ENCODE results near the gene MCM6.

MCM6 gene

DNA sequence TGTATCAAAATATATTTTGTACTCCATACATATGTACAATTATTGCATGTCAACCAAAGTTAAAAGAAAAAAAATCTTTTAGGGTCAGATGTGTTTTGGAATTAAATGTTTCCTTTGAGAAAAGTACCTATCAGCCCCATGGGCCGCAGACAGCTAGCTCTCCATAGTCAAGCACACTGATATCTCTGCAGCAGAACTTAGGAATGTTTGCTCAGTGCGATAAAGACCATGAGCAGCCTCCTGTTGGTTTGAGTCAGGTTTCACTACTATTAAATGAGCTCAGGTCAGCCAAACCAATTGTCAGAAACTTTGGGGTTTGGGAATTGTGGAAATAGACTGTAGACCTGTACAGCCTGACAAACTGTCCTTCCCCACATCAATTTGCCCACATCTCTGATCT lies 73.0 kb downstream of the MCM6 start:
- H3K27ac ChIP-seq: no peak overlapping the region
- no peak for TF ChIP-seq CTCF (conservative IDR thresholded peaks at IDR 0.05; ENCODE audit: low read depth)
- POLR2A ChIA-PET (ENCODE audit: low non-redundant PET): no interaction called here
- no peak for DNase-seq (ENCODE audit: low spot score)
- CTCF ChIA-PET: no interaction called here

DNA sequence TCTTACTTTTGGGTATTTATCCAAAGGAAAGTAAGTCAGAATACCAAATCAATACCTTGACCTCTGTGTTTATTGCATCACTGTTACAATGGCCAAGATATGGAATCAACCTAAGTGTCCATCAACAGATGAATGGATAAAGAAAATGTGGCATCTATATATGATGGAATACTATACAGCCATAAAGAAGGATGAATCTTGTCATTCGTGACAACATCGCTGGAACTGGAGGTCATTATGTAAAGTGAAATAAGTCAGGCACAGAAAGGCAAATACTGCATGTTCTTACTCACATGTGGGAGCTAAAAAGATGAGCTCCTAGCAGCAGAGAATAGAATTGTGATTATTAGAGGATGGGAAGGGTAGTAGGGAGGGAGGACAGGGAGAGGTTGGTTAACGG lies 73.9 kb downstream of the MCM6 start:
- POLR2A ChIA-PET (ENCODE audit: low non-redundant PET): no interaction called here
- TF ChIP-seq CTCF (conservative IDR thresholded peaks at IDR 0.05; ENCODE audit: low read depth): no peak
- CTCF ChIA-PET: no interaction called here
- H3K27ac ChIP-seq: no peak overlapping the region
- DNase-seq (ENCODE audit: low spot score): no peak

DNA sequence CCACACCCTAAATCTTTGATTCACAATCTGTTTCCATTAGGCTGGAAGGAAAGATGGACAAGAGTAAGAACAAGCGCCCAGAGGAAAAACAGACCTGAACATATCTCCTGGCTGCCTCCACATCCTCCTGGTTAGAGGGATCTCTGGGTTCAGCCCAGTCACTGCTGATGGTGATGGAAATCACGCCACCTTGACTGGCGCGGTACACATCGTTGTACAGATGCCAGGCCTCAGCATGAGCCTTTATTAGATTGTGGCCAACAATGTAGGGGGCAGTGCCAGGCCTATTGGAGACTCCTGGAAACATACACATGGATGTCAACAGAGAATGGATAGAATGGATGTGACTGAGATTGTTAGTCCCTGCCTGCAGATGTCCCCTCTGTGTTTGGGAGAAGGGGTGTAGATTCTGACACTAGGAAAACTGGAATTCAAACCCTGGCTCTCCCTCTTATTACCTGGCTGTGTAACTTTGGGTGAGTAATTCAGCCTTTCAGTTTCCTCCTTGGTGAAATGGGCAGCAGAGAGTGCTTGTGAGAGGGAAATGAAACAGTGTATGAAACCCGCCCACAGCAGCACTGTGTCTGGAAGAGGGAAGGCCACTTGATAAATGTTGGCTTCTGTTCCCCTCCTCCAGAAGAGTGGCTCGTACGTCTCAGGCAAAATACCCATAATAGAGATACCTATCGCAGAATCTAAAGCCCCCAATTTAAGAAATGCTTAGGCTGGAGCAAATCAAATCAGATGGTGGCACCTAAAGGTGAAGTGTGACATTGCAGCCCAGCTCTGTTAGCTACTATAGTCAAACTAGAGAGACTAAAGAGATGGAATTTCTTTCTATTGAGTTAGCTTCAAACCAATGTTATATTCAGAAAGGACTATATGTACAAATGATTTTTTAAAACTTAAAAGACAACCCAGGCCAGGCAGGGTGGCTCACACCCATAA lies 75.5 kb downstream of the MCM6 start:
- TF ChIP-seq CTCF (conservative IDR thresholded peaks at IDR 0.05; ENCODE audit: low read depth): no peak
- H3K27ac ChIP-seq: no peak overlapping the region
- POLR2A ChIA-PET (ENCODE audit: low non-redundant PET): no interaction called here
- DNase-seq (ENCODE audit: low spot score): no peak
- CTCF ChIA-PET: no interaction called here

GRCh38 chr2:135799738-135800137 lies 76.5 kb downstream of the MCM6 start:
- POLR2A ChIA-PET (ENCODE audit: low non-redundant PET): no interaction called here
- no peak overlapping the region for H3K27ac ChIP-seq
- no peak for TF ChIP-seq CTCF (conservative IDR thresholded peaks at IDR 0.05; ENCODE audit: low read depth)
- no peak for DNase-seq (ENCODE audit: low spot score)
- CTCF ChIA-PET: interaction anchor here (0.7 kb wide), 1 partner anchor 1377 kb away, joined by 3 read pairs; no protein-coding TSS in a partner anchor

- ChIA-PET POLR2A (ENCODE audit: low non-redundant PET) (no interaction called here), CTCF (interaction anchor here (0.7 to 1.1 kb wide), 2 partner anchors 7 to 1376 kb away, joined by 3 to 4 read pairs; no protein-coding TSS in a partner anchor)
- no peak for DNase-seq (ENCODE audit: low spot score)
- TF ChIP-seq CTCF (conservative IDR thresholded peaks at IDR 0.05; ENCODE audit: low read depth): no peak
- H3K27ac ChIP-seq: no peak overlapping the region
Observed at GRCh38 chr2:135798762-135799161, 77.5 kb downstream of the MCM6 start.

DNA sequence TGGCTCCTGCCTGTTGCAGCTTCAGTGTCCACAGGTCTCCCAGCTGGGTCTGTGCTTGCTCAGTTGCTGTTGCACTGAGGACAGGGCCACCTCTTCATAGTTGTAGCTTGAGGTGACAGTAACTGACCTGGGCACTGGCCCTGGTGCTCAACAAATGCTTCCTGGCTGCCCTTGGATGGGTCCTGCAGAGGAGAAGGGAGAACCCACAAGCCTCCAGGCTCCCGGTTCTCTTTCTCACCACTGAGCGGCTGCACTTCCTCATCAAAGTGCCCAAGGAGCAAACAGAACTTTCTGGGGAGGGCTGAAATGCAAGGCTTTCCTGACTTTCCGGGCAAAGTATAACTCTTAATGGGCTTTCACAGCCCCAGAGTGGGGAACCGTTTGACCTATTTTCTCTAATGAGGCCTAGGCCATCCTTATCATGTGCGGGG lies 78.0 kb downstream of the MCM6 start:
- peak overlapping the region; percentile 39; the same call in 1 of the 2 replicates for H3K27ac ChIP-seq
- no peak for DNase-seq (ENCODE audit: low spot score)
- ChIA-PET CTCF (interaction anchor here (0.7 to 1.4 kb wide), 5 partner anchors 8 to 26 kb away, joined by 4 to 5 read pairs (median 4); no protein-coding TSS in a partner anchor), POLR2A (ENCODE audit: low non-redundant PET) (no interaction called here)
- no peak for TF ChIP-seq CTCF (conservative IDR thresholded peaks at IDR 0.05; ENCODE audit: low read depth)
